GM19395 (cell line): ENCODE measurements around the gene PTPRZ1.
A peak's percentile ranks its signal among the peaks of the same experiment; 100 is the strongest.

Source experiments
- ATAC-seq: cut with Tn5 transposase; IDR thresholded peaks from one replicate; pipeline ENCODE4 v1.9.1; 2021; ENCODE audit warnings: mild to moderate bottlenecking, moderate library complexity; ENCODE audit not compliant: unreplicated experiment

The PTPRZ1 gene

GRCh38 chr7:122040147-122040546, 167.2 kb downstream of the PTPRZ1 start:
- no peak for ATAC-seq

GRCh38 chr7:122046402-122046801, 173.4 kb downstream of the PTPRZ1 start:
- ATAC-seq, result no peak

- ATAC-seq, result no peak
Observed at GRCh38 chr7:122054393-122054792, 181.4 kb downstream of the PTPRZ1 start.

GRCh38 chr7:122055073-122055472, 182.1 kb downstream of the PTPRZ1 start:
- no peak for ATAC-seq

GRCh38 chr7:122056977-122057376, 184.0 kb downstream of the PTPRZ1 start:
- no peak for ATAC-seq

- no peak for ATAC-seq
Observed at GRCh38 chr7:122059542-122059941, 186.6 kb downstream of the PTPRZ1 start.

- ATAC-seq, result no peak
Observed at GRCh38 chr7:122063146-122063545, 190.2 kb downstream of the PTPRZ1 start.

GRCh38 chr7:122064971-122065370, 192.0 kb downstream of the PTPRZ1 start:
- no peak for ATAC-seq

GRCh38 chr7:122067077-122067476, 194.1 kb downstream of the PTPRZ1 start:
- ATAC-seq, result no peak

- no peak for ATAC-seq
Observed at GRCh38 chr7:122068046-122068445, 195.1 kb downstream of the PTPRZ1 start.

- ATAC-seq, result no peak
Observed at GRCh38 chr7:122068999-122069398, 196.0 kb downstream of the PTPRZ1 start.

- no peak for ATAC-seq
Observed at GRCh38 chr7:122070062-122070461, 197.1 kb downstream of the PTPRZ1 start.

- ATAC-seq, result no peak
Observed at GRCh38 chr7:122070834-122071233, 197.9 kb downstream of the PTPRZ1 start.

- ATAC-seq, result no peak
Observed at GRCh38 chr7:122072272-122072671, 199.3 kb downstream of the PTPRZ1 start.

GRCh38 chr7:122072924-122073599, 200.1 kb downstream of the PTPRZ1 start:
- ATAC-seq, result no peak

- no peak for ATAC-seq
Observed at GRCh38 chr7:122073635-122074034, 200.7 kb downstream of the PTPRZ1 start.

- no peak for ATAC-seq
Observed at GRCh38 chr7:122082160-122082559, 209.2 kb downstream of the PTPRZ1 start.

- no peak for ATAC-seq
Observed at GRCh38 chr7:122082670-122083069, 209.7 kb downstream of the PTPRZ1 start.

GRCh38 chr7:122092964-122093797, 220.2 kb downstream of the PTPRZ1 start:
- peak; percentile 95 for ATAC-seq

GRCh38 chr7:122094549-122094948, 221.6 kb downstream of the PTPRZ1 start:
- ATAC-seq, result no peak

- no peak for ATAC-seq
Observed at GRCh38 chr7:122095642-122096041, 222.7 kb downstream of the PTPRZ1 start.

GRCh38 chr7:122100021-122100420, 227.1 kb downstream of the PTPRZ1 start:
- no peak for ATAC-seq
